A673 (cell line): Measurements from ENCODE around the gene PAX4.

Experiments used
- CTCF ChIP-seq: fragments of 300-800, 200-600 bp; sonication (generic); conservative IDR thresholded peaks from 2 replicates; pipeline ENCODE4 v1.5.1; 2017; ENCODE audit warnings: low read depth, mild to moderate bottlenecking, antibody characterized with exemption, low read length, moderate library complexity, mixed read lengths
- EZH2 ChIP-seq: fragments of 200-600 bp; sonication (generic); IDR thresholded peaks from 2 replicates; pipeline ENCODE4 v1.6.1; 2017; ENCODE audit warnings: borderline replicate concordance, low read depth, mild to moderate bottlenecking, mixed read lengths, antibody characterized with exemption, low read length; ENCODE audit not compliant: poor library complexity, severe bottlenecking

- TF ChIP-seq EZH2: no peak
- no peak for TF ChIP-seq CTCF
Observed at GRCh38 chr7:127654404-127655394, 36.8 kb upstream of the PAX4 start.
